AG20443 (cell line): Measurements from ENCODE around the gene TPP1.
A peak's percentile ranks its signal among the peaks of the same experiment; 100 is the strongest.

Experiments
- DNase-seq: peaks from one replicate; pipeline ENCODE4 v3.0.0; 2012; ENCODE audit warnings: low spot score, mixed read lengths

TPP1 gene

GRCh38 chr11:6627762-6628241, 8.6 kb upstream of the TPP1 start:
- DNase-seq = no peak

GRCh38 chr11:6626971-6627761, 7.9 kb upstream of the TPP1 start:
- DNase-seq = no peak

- no peak for DNase-seq
Observed at GRCh38 chr11:6625832-6626420, 6.7 kb upstream of the TPP1 start.

- DNase-seq = no peak
Observed at GRCh38 chr11:6625156-6625831, 6.1 kb upstream of the TPP1 start.

GRCh38 chr11:6623391-6624363, 4.5 kb upstream of the TPP1 start:
- no peak for DNase-seq

GRCh38 chr11:6622261-6623171, 3.3 kb upstream of the TPP1 start:
- no peak for DNase-seq

- no peak for DNase-seq
Observed at GRCh38 chr11:6621711-6622211, 2.5 kb upstream of the TPP1 start.

GRCh38 chr11:6620636-6621035, 1.4 kb upstream of the TPP1 start:
- DNase-seq = no peak

GRCh38 chr11:6618117-6619003, 862 bp downstream of the TPP1 start:
- peak; percentile 65 for DNase-seq

GRCh38 chr11:6617315-6617781, 1.9 kb downstream of the TPP1 start:
- no peak for DNase-seq

GRCh38 chr11:6616596-6617250, 2.5 kb downstream of the TPP1 start:
- no peak for DNase-seq

GRCh38 chr11:6615882-6616585, 3.2 kb downstream of the TPP1 start:
- no peak for DNase-seq

GRCh38 chr11:6615046-6615445, 4.2 kb downstream of the TPP1 start:
- no peak for DNase-seq

- no peak for DNase-seq
Observed at GRCh38 chr11:6614446-6614845, 4.8 kb downstream of the TPP1 start.

- no peak for DNase-seq
Observed at GRCh38 chr11:6613496-6613895, 5.7 kb downstream of the TPP1 start.

GRCh38 chr11:6612213-6613041, 6.8 kb downstream of the TPP1 start, which contains the start of gene TAF10:
Gene TAF10, minus strand, starts transcription at chr11:6612216. Its CDS starts 27 bp downstream, at chr11:6612189.
- DNase-seq = peak; percentile 95

- DNase-seq = no peak
Observed at GRCh38 chr11:6611963-6612212, 7.3 kb downstream of the TPP1 start.
